HG03175 (cell line): Measurements from ENCODE around the gene OIT3.

ENCODE experiments used
- ATAC-seq: cut with Tn5 transposase; IDR thresholded peaks from one replicate; pipeline ENCODE4 v1.9.1; 2021; ENCODE audit warnings: mild to moderate bottlenecking, moderate library complexity; ENCODE audit not compliant: unreplicated experiment

The OIT3 gene

GRCh38 chr10:72951760-72952159 lies 58.2 kb downstream of the OIT3 start:
- ATAC-seq, result no peak

GRCh38 chr10:72952189-72952588 lies 58.6 kb downstream of the OIT3 start:
- no peak for ATAC-seq

GRCh38 chr10:72952642-72953158 lies 59.2 kb downstream of the OIT3 start:
- no peak for ATAC-seq

DNA sequence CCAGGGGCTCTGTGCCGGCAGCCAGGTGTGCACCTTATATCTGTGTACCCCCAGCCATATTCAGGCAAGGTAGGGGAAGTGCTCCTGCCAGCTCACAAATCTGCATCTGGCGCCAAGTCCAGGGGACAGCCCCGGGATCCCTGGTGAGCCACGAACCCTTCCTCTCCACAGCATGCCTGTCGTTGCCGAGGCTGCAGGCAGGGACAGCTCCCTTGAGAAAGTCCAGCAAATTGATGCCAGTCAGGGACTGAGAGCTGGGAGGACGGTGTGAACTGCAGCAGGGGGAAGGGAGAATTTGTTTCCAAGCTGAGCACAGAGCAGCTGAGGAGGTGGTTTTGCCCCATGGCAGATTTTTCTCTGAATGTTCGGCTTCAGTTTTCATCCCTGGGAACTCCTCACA lies 60.1 kb downstream of the OIT3 start:
- no peak for ATAC-seq

GRCh38 chr10:72954230-72954595 lies 60.7 kb downstream of the OIT3 start:
- no peak for ATAC-seq

GRCh38 chr10:72954596-72955554 lies 61.3 kb downstream of the OIT3 start, which contains the start of gene PLA2G12B:
PLA2G12B (minus strand) TSS chr10:72954806; CDS start chr10:72954685, 121 bp downstream.
- no peak for ATAC-seq

DNA sequence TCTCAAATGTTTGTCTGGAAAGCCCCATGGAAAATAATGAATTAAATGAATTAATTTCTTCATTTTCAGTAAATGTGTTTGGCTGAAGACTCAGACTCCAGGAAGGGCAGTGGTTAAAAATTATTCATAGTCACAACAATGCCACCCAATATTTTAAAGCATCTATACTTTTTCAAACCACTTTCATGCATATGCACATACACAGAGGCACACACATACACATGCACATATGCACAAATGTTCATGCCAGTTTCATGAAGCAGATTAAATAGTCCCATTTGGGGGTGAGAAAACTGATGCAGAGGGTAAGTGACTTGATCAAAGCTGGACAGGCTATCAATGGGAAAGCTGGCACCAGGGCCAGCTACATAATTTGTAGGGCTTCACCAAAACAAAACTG lies 62.5 kb downstream of the OIT3 start:
- no peak for ATAC-seq

- ATAC-seq, result no peak
These were observed 83.3 kb downstream of the OIT3 start for GRCh38 chr10:72976886-72977285.

DNA sequence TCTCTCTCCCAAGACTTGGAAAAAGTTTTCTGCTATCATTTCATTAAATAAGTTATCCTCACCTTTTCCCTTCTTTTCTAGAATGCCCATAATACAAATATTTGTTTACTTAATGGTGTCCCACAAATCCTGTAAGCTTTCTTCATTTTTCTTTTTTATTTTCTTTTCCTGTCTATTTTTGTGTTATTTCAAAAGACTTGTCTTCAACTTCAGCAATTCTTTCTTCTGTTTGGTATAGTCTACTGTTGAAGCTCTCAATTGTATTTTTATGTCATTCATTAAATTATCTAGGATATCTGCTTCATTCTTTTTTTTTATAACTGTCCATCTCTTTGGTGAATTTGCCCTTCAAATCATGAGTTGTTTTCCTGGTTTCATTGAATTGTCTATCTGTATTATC lies 86.2 kb downstream of the OIT3 start:
- ATAC-seq, result no peak

GRCh38 chr10:72980348-72980747 lies 86.8 kb downstream of the OIT3 start:
- ATAC-seq, result no peak

GRCh38 chr10:72981028-72981881 lies 87.7 kb downstream of the OIT3 start:
- ATAC-seq, result no peak

GRCh38 chr10:72981882-72982529 lies 88.5 kb downstream of the OIT3 start:
- ATAC-seq, result no peak
